Retinal pigment epithelial cell (primary cell): ENCODE results near the gene RUSF1.

ENCODE experiments used
- DNase-seq: peaks from one replicate; pipeline ENCODE4 v3.0.0-alpha.2; 2010; ENCODE audit warnings: low read depth
- H3K4me3 ChIP-seq: 2 replicates; pipeline ENCODE4 v1.5.1; 2011; ENCODE audit warnings: mild to moderate bottlenecking, low read length, control low read depth, moderate library complexity
- CTCF ChIP-seq: conservative IDR thresholded peaks from 2 replicates; pipeline ENCODE4 v1.5.1; 2011; ENCODE audit warnings: low read depth, low read length, control low read depth, inconsistent platforms

RUSF1 gene

GRCh38 chr16:31501966-31502348 lies 6.2 kb downstream of the RUSF1 start:
- TF ChIP-seq CTCF = no peak
- no peak overlapping the region for H3K4me3 ChIP-seq
- no peak for DNase-seq

- no peak for DNase-seq
- no peak for TF ChIP-seq CTCF
- no peak overlapping the region for H3K4me3 ChIP-seq
Measured at GRCh38 chr16:31501226-31501965, 6.8 kb downstream of the RUSF1 start.

- TF ChIP-seq CTCF = no peak
- DNase-seq = no peak
Measured at GRCh38 chr16:31499928-31500327, 8.3 kb downstream of the RUSF1 start.

GRCh38 chr16:31498493-31498892 lies 9.7 kb downstream of the RUSF1 start:
- H3K4me3 ChIP-seq = no peak overlapping the region
- no peak for TF ChIP-seq CTCF
- no peak for DNase-seq

More at GRCh38 chr16:31499928-31500327, 8.3 kb downstream of the RUSF1 start:
- no peak overlapping the region for H3K4me3 ChIP-seq

- H3K4me3 ChIP-seq = no peak overlapping the region
- no peak for DNase-seq
- no peak for TF ChIP-seq CTCF
Measured at GRCh38 chr16:31496670-31497069, 11.5 kb downstream of the RUSF1 start.

- H3K4me3 ChIP-seq = no peak overlapping the region
- no peak for DNase-seq
- no peak for TF ChIP-seq CTCF
Measured at GRCh38 chr16:31493506-31494125, 14.6 kb downstream of the RUSF1 start.

GRCh38 chr16:31491778-31492418 lies 16.3 kb downstream of the RUSF1 start:
- no peak overlapping the region for H3K4me3 ChIP-seq
- DNase-seq = no peak
- TF ChIP-seq CTCF = no peak
